HG03066 (cell line): ENCODE measurements around the gene ANKHD1.

ENCODE experiments used
- ATAC-seq: cut with Tn5 transposase; IDR thresholded peaks from one replicate; pipeline ENCODE4 v1.9.1; 2021; ENCODE audit warnings: low read depth; ENCODE audit not compliant: unreplicated experiment

ANKHD1 gene

GRCh38 chr5:140401362-140402257, at the start of gene ANKHD1:
Gene ANKHD1 (plus strand): TSS chr5:140401833. CDS start chr5:140401968, 135 bp downstream.
- ATAC-seq, result peak; percentile 78

GRCh38 chr5:140355546-140355945, 46.1 kb upstream of the ANKHD1 start:
- ATAC-seq, result no peak

- ATAC-seq, result no peak
These were observed 44.5 kb upstream of the ANKHD1 start for GRCh38 chr5:140356853-140357725.

GRCh38 chr5:140357726-140358093, 43.9 kb upstream of the ANKHD1 start:
- peak; percentile 92 for ATAC-seq

- no peak for ATAC-seq
These were observed 42.8 kb upstream of the ANKHD1 start for GRCh38 chr5:140358738-140359310.

- no peak for ATAC-seq
These were observed 41.5 kb upstream of the ANKHD1 start, which contains the start of gene SLC4A9 for GRCh38 chr5:140360101-140360500. Gene SLC4A9 (plus strand): TSS chr5:140360194. CDS start chr5:140360237, 43 bp downstream.

- no peak for ATAC-seq
These were observed 40.8 kb upstream of the ANKHD1 start for GRCh38 chr5:140360681-140361479.

- ATAC-seq, result no peak
These were observed 39.7 kb upstream of the ANKHD1 start for GRCh38 chr5:140361901-140362300.

GRCh38 chr5:140362311-140362710, 39.3 kb upstream of the ANKHD1 start:
- no peak for ATAC-seq

- peak; percentile 93 for ATAC-seq
These were observed 38.6 kb upstream of the ANKHD1 start for GRCh38 chr5:140362875-140363630.

- ATAC-seq, result no peak
These were observed 37.8 kb upstream of the ANKHD1 start for GRCh38 chr5:140363631-140364471.

- ATAC-seq, result no peak
These were observed 37.2 kb upstream of the ANKHD1 start for GRCh38 chr5:140364472-140364765.

GRCh38 chr5:140365282-140365681, 36.4 kb upstream of the ANKHD1 start:
- ATAC-seq, result no peak

GRCh38 chr5:140365941-140366340, 35.7 kb upstream of the ANKHD1 start:
- no peak for ATAC-seq

- ATAC-seq, result no peak
These were observed 34.9 kb upstream of the ANKHD1 start for GRCh38 chr5:140366589-140367255.

GRCh38 chr5:140367256-140368013, 34.2 kb upstream of the ANKHD1 start:
- ATAC-seq, result no peak

- ATAC-seq, result no peak
These were observed 30.1 kb upstream of the ANKHD1 start for GRCh38 chr5:140371356-140372151.
